Effector memory CD8-positive, alpha-beta T cell (primary cell): ENCODE data around the gene PIWIL4.
A peak's percentile ranks its signal among the peaks of the same experiment; 100 is the strongest.
"Not testable (repeated sequence)": the region's sequence is repeated elsewhere in the genome, so short reads cannot be mapped to it uniquely, and the experiment has no call there.

ENCODE experiments used
- ATAC-seq: fragments of 150-1000 bp; cut with Tn5 transposase; replicated peaks from 2 replicates; pipeline ENCODE4 v1.10.0; 2021; ENCODE audit warnings: mild to moderate bottlenecking, moderate library complexity
- DNase-seq, 3 experiments: peaks; one replicate each; pipeline ENCODE4 v3.0.0; 2021
- H3K27ac Mint-ChIP-seq, 2 donors: one replicate each; pipeline ENCODE4 v1.8.0; 2022; ENCODE audit warnings: mild to moderate bottlenecking in 2 of 2, mixed read lengths in 2 of 2, moderate library complexity in 2 of 2
- H3K27me3 Mint-ChIP-seq, 2 donors: one replicate each; pipeline ENCODE4 v1.8.0; 2022; ENCODE audit warnings: mixed read lengths in 2 of 2
- H3K36me3 Mint-ChIP-seq: one replicate; pipeline ENCODE4 v1.8.0; 2022; ENCODE audit warnings: mild to moderate bottlenecking, moderate library complexity, mixed read lengths; ENCODE audit not compliant: insufficient read depth
- H3K4me1 Mint-ChIP-seq, 2 donors: one replicate each; pipeline ENCODE4 v1.8.0; 2022; ENCODE audit warnings: low read depth in 2 of 2, mixed read lengths in 2 of 2
- H3K4me3 Mint-ChIP-seq, 2 donors: one replicate each; pipeline ENCODE4 v1.8.0; 2022; ENCODE audit warnings: mild to moderate bottlenecking in 2 of 2, mixed read lengths in 2 of 2, moderate library complexity in 2 of 2
- H3K9me3 Mint-ChIP-seq, 2 donors: one replicate each; pipeline ENCODE4 v1.8.0; 2022; ENCODE audit warnings: mixed read lengths in 2 of 2

Gene PIWIL4

DNA sequence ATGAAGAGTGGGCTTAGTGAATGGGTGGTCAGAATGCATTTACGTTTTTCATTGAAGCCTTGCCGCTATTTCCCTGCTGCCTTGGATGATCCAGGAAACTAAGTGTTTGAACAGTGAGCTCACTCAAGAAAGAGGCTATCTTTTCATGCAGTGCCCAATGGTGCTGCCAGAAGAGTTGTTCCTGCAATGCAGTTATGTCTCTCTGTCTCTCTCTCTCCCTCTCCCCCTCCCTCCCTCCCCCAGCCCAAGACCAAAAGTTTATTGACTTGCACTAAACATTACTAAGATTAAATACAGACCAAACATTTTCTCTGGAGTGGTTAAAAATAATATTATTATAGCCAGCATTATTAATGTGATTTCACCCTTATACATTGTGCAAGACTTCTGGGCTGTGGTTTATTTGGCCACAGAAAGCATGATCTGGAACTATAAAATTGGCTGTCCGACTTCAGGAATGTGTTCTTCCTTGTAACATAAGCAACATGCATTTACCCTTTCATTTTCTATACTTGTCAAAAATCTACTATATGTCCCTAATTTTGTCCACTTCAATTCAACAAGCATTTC lies 30.1 kb upstream of the PIWIL4 start:
- DNase-seq, result no peak
- Mint-ChIP-seq H3K36me3 (no peaks in the 10 kb centered on the region), H3K4me1 (no peaks in the 10 kb centered on the region), H3K4me3 (no peak overlapping the region), H3K27me3 (peaks cover 42 to 50% of the 10 kb centered on the region in 2 donors), H3K9me3 (no peaks in the 10 kb centered on the region), H3K27ac (no peak overlapping the region)
- no peak for ATAC-seq

GRCh38 chr11:94539420-94539819 lies 27.7 kb upstream of the PIWIL4 start:
- H3K9me3 Mint-ChIP-seq, result no peaks in the 10 kb centered on the region
- DNase-seq (no peak), ATAC-seq (no peak)
- H3K4me1 Mint-ChIP-seq, result peaks cover 8 to 11% of the 10 kb centered on the region in 2 donors
- H3K36me3 Mint-ChIP-seq, result peaks cover 5% of the 10 kb centered on the region
- no peak overlapping the region for H3K4me3 Mint-ChIP-seq
- H3K27me3 Mint-ChIP-seq, result peaks cover 24 to 36% of the 10 kb centered on the region in 2 donors
- H3K27ac Mint-ChIP-seq, result no peak overlapping the region

- H3K36me3 Mint-ChIP-seq, result peaks cover 5% of the 10 kb centered on the region
- no peaks in the 10 kb centered on the region for H3K9me3 Mint-ChIP-seq
- ATAC-seq (peak; percentile 73), DNase-seq (peak; percentile 46 to 66 (median 48))
- H3K27ac Mint-ChIP-seq, result peak within 1 kb of the TSS; percentile 95 to 99
- H3K4me1 Mint-ChIP-seq, result peaks cover 31 to 36% of the 10 kb centered on the region in 2 donors
- peak within 1 kb of the TSS; percentile 92 to 97 for H3K4me3 Mint-ChIP-seq
- H3K27me3 Mint-ChIP-seq, result peaks cover 0 to 14% of the 10 kb centered on the region in 2 donors
Measured at GRCh38 chr11:94543695-94544645, 23.2 kb upstream of the PIWIL4 start, which contains the start of gene FUT4. FUT4 (plus strand) TSS chr11:94543921; CDS start chr11:94544134, 213 bp downstream.

DNA sequence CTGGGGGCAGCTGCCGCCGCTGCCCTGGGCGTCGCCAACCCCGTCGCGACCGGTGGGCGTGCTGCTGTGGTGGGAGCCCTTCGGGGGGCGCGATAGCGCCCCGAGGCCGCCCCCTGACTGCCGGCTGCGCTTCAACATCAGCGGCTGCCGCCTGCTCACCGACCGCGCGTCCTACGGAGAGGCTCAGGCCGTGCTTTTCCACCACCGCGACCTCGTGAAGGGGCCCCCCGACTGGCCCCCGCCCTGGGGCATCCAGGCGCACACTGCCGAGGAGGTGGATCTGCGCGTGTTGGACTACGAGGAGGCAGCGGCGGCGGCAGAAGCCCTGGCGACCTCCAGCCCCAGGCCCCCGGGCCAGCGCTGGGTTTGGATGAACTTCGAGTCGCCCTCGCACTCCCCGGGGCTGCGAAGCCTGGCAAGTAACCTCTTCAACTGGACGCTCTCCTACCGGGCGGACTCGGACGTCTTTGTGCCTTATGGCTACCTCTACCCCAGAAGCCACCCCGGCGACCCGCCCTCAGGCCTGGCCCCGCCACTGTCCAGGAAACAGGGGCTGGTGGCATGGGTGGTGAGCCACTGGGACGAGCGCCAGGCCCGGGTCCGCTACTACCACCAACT lies 22.4 kb upstream of the PIWIL4 start:
- Mint-ChIP-seq H3K9me3 (no peaks in the 10 kb centered on the region), H3K4me1 (peaks cover 31 to 41% of the 10 kb centered on the region in 2 donors), H3K27ac (peak overlapping the region; percentile 71 to 83), H3K36me3 (peaks cover 5% of the 10 kb centered on the region), H3K27me3 (peaks cover 0 to 6% of the 10 kb centered on the region in 2 donors), H3K4me3 (peak overlapping the region; percentile 92 to 97)
- no peak for DNase-seq
- no peak for ATAC-seq

DNA sequence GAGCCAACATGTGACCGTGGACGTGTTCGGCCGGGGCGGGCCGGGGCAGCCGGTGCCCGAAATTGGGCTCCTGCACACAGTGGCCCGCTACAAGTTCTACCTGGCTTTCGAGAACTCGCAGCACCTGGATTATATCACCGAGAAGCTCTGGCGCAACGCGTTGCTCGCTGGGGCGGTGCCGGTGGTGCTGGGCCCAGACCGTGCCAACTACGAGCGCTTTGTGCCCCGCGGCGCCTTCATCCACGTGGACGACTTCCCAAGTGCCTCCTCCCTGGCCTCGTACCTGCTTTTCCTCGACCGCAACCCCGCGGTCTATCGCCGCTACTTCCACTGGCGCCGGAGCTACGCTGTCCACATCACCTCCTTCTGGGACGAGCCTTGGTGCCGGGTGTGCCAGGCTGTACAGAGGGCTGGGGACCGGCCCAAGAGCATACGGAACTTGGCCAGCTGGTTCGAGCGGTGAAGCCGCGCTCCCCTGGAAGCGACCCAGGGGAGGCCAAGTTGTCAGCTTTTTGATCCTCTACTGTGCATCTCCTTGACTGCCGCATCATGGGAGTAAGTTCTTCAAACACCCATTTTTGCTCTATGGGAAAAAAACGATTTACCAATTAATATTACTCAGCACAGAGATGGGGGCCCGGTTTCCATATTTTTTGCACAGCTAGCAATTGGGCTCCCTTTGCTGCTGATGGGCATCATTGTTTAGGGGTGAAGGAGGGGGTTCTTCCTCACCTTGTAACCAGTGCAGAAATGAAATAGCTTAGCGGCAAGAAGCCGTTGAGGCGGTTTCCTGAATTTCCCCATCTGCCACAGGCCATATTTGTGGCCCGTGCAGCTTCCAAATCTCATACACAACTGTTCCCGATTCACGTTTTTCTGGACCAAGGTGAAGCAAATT lies 21.7 kb upstream of the PIWIL4 start:
- Mint-ChIP-seq H3K27me3 (no peaks in the 10 kb centered on the region), H3K4me3 (peak overlapping the region; percentile 92 to 97), H3K9me3 (no peaks in the 10 kb centered on the region), H3K4me1 (peaks cover 33 to 44% of the 10 kb centered on the region in 2 donors), H3K36me3 (peaks cover 5% of the 10 kb centered on the region), H3K27ac (peak overlapping the region; percentile 71 to 83)
- no peak for DNase-seq
- no peak for ATAC-seq

GRCh38 chr11:94546162-94546470 lies 21.1 kb upstream of the PIWIL4 start:
- Mint-ChIP-seq H3K27ac (peak overlapping the region; percentile 71 to 83), H3K4me1 (peaks cover 33 to 46% of the 10 kb centered on the region in 2 donors)

DNA sequence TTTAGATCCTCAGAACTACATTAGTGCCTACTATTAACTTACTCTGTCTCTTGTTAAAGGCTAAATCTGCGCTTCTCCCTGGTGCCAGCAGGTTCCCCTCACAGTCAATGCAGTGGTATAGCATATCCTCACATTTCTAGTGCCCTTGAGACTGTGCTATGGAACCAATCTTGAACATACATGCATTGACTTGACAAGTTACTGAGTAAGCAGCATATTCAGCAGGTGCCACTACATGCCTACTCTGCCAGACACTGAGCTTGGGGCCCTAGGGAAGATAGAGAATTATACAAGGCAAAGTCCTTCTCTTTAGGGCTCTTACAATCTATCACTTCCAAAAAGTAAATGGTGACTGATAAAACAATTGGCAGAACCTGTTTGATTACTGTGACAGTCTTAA lies 20.3 kb upstream of the PIWIL4 start:
- ATAC-seq (no peak), DNase-seq (no peak)
- H3K4me1 Mint-ChIP-seq, result peaks cover 33 to 46% of the 10 kb centered on the region in 2 donors
- no peaks in the 10 kb centered on the region for H3K9me3 Mint-ChIP-seq
- no peak overlapping the region for H3K27ac Mint-ChIP-seq
- H3K4me3 Mint-ChIP-seq, result peak overlapping the region; percentile 13 to 92
- H3K36me3 Mint-ChIP-seq, result peaks cover 5% of the 10 kb centered on the region
- no peaks in the 10 kb centered on the region for H3K27me3 Mint-ChIP-seq

More at GRCh38 chr11:94546162-94546470, 21.1 kb upstream of the PIWIL4 start:
- Mint-ChIP-seq H3K36me3 (peaks cover 5% of the 10 kb centered on the region), H3K4me3 (peak overlapping the region; percentile 92 to 97), H3K27me3 (no peaks in the 10 kb centered on the region), H3K9me3 (no peaks in the 10 kb centered on the region)
- no peak for DNase-seq
- ATAC-seq, result no peak

DNA sequence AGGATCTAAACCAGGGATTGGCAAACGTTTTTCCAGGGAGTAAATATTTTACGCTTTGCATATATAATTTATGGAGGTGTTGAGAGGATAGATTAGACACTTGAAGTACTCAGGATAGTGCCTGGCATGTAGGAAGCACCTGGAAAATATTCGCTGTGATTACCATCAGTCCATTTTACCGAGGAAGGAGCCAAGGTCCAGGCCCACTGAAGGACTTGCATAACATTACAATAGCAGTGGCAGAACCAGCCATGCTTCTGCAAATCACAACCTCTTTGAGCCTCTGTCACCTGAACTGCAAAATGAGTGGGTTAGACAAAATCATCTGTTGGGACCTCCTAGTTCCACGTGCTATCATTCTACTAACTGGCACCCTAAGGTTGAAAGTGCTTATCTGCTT lies 18.0 kb upstream of the PIWIL4 start:
- Mint-ChIP-seq H3K4me3 (peak overlapping the region in 1 of 2 donors; percentile 12), H3K27ac (no peak overlapping the region), H3K4me1 (peaks cover 22 to 38% of the 10 kb centered on the region in 2 donors), H3K9me3 (no peaks in the 10 kb centered on the region), H3K36me3 (no peaks in the 10 kb centered on the region), H3K27me3 (no peaks in the 10 kb centered on the region)
- ATAC-seq (no peak), DNase-seq (no peak)

DNA sequence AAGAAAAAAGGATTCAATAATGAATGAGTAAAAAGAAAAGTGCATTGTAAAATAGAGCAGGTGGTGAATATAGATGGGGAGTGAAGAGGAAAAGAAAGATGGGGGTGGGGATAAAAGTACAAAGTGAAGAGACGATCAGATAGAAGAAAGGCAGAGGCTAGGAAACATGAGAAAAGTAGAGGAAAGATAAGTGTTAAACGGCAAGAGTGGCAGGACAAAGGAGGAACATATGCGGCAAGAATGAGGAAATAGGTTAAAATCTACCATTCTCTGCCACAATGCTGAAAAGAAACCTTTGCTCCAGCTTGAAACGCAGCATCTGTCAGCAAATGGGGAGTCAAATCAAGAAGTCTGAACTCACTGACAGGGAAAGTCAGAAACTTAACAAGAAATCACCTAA lies 16.7 kb upstream of the PIWIL4 start:
- H3K27me3 Mint-ChIP-seq, result no peaks in the 10 kb centered on the region
- peaks cover 18 to 36% of the 10 kb centered on the region in 2 donors for H3K4me1 Mint-ChIP-seq
- no peaks in the 10 kb centered on the region for H3K36me3 Mint-ChIP-seq
- DNase-seq, result no peak
- no peak for ATAC-seq
- H3K27ac Mint-ChIP-seq, result no peak overlapping the region
- no peak overlapping the region for H3K4me3 Mint-ChIP-seq
- no peaks in the 10 kb centered on the region for H3K9me3 Mint-ChIP-seq

- H3K4me3 Mint-ChIP-seq, result no peak overlapping the region
- ATAC-seq, result no peak
- no peak for DNase-seq
- H3K36me3 Mint-ChIP-seq, result no peaks in the 10 kb centered on the region
- H3K27me3 Mint-ChIP-seq, result no peaks in the 10 kb centered on the region
- peaks cover 3 to 10% of the 10 kb centered on the region in 2 donors for H3K4me1 Mint-ChIP-seq
- H3K9me3 Mint-ChIP-seq, result no peaks in the 10 kb centered on the region
- H3K27ac Mint-ChIP-seq, result no peak overlapping the region
Measured at GRCh38 chr11:94553938-94554337, 13.2 kb upstream of the PIWIL4 start.

- H3K36me3 Mint-ChIP-seq, ATAC-seq: not testable (repeated sequence)
Measured at GRCh38 chr11:94555752-94556329, 11.3 kb upstream of the PIWIL4 start.

GRCh38 chr11:94557421-94557820 lies 9.7 kb upstream of the PIWIL4 start:
- no peak overlapping the region for H3K27ac Mint-ChIP-seq
- no peak overlapping the region for H3K4me3 Mint-ChIP-seq
- no peaks in the 10 kb centered on the region for H3K36me3 Mint-ChIP-seq
- DNase-seq (no peak), ATAC-seq (no peak)
- H3K27me3 Mint-ChIP-seq, result no peaks in the 10 kb centered on the region
- no peaks in the 10 kb centered on the region for H3K9me3 Mint-ChIP-seq
- peaks cover 0 to 1% of the 10 kb centered on the region in 2 donors for H3K4me1 Mint-ChIP-seq

More at GRCh38 chr11:94555752-94556329, 11.3 kb upstream of the PIWIL4 start:
- H3K4me3 Mint-ChIP-seq, DNase-seq, H3K27me3 Mint-ChIP-seq, H3K4me1 Mint-ChIP-seq, H3K9me3 Mint-ChIP-seq: not testable (repeated sequence)
- H3K27ac Mint-ChIP-seq, result peak overlapping the region in 1 of 2 donors; percentile 18
